ENCODE measurements around the gene LSM14A.

GRCh38 chr19:34257559-34257924, 85.2 kb downstream of the LSM14A start:
- TF ChIP-seq ZFP1 (CRISPR knock-in tag; IDR thresholded peaks at IDR 0.05), result no peak
- no peak for TF ChIP-seq RCOR1 (IDR thresholded peaks at IDR 0.05; ENCODE audit: borderline replicate concordance in 1 of 2, low read depth in 2 of 2, low read length in 2 of 2)

All from K562 (cell line).